HG03095 (cell line): ENCODE data around the gene TRIM74.
A peak's percentile ranks its signal among the peaks of the same experiment; 100 is the strongest.
"Not testable (repeated sequence)": the region's sequence is repeated elsewhere in the genome, so short reads cannot be mapped to it uniquely, and the experiment has no call there.

Experiments
- ATAC-seq: cut with Tn5 transposase; IDR thresholded peaks from one replicate; pipeline ENCODE4 v1.9.1; 2021; ENCODE audit warnings: moderate library complexity; ENCODE audit not compliant: unreplicated experiment

The TRIM74 gene

DNA sequence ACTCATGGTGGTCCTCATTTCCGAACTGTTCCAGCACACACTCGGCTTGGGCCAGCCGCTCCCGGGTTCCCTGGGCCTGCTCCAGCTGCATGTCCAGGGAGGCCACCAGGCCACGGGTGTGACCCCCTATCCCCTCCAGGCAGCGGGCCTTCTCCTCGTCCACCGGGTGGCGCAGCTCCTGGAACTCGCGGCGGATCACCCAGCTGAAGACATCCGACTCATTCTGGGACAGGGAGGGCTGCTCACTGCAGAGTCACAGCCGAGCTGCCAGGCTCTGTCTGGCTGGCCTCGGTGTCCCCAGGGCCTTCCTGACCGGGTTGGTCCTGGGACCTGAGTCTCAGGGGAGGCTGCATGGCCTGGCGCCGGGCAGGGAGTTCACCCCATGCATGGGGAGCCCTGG, 9.2 kb downstream of the TRIM74 start:
- not testable (repeated sequence) for ATAC-seq

DNA sequence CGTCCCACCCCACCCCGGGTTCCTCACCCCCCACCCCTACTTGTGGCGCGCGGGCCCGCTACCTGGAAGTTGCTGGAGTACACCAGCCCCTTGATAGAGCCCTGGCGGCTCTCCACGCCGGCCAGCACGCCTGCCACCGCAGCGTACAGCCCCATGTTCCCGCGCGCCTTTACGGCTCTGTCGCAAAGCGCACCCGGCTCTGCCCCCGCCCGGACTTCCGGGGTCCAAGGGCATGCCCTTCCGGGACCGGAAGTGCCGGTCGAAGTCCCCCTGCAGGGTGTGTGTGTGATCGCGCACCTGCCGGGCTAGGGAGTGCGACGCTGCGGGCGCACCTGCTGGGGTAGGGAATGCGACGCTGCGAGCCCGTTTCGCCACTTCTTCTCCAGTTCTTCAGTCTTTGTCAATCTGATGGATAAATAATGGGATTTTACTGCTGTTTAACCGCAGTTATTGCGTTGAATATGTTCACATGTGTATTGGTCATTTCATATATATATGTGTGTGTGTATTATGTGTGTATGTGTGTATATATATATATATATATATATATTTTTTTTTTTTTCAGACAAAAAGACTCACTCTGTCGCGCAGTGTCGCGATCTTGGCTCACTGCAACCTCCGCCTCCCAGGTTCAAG, 14.6 kb downstream of the TRIM74 start:
- ATAC-seq = peak; percentile 92

DNA sequence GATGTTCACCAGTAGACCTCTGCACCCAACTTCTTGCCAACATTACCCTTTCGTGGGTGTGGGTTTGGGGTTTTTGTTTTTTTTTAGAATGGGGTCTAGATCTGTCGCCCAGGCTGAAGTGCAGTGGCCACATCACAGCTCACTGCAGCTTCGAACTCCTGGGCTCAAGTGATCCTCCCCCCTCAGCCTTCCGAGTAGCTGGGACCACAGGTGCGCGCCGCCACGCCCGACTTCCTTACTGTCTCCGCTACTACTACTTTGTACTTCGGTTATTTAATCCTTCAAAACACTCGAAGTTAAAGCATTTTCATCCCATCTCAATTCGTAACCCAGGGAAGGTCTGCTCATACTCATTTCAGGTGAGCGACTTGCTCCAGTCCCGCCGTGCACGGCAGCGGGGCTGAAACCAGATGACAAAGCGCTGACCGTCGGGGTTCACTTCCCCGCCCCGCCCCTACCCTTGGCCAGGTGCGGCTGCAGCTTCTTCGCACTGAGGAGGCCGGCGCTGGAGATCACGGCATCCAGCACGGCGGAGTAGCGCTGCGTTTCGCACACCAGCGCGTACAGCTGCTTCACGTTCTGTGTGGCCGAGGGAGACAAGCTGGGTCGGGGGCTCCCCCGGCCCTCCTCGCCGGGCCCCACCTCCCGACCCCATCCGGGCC, 15.2 kb downstream of the TRIM74 start:
- peak; percentile 45 for ATAC-seq

DNA sequence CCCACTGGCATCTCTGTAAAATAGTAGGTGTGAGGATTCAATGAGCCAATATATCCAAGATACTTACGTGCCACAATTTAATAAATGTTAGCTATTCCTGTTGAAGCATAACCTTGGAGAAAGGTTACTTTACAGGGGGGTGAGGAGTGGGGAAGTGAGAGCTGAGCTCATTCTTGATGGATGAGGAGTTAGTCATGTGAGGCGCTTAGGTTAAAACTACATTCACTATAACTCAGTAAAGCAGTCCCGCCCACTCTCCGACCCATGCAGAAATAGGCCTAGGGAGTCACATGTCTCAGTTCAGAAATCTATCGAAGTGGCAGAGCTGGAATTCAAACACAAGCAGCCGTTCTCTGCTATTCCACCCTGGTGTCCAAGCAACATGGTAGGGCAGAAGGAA, 18.8 kb downstream of the TRIM74 start:
- not testable (repeated sequence) for ATAC-seq

DNA sequence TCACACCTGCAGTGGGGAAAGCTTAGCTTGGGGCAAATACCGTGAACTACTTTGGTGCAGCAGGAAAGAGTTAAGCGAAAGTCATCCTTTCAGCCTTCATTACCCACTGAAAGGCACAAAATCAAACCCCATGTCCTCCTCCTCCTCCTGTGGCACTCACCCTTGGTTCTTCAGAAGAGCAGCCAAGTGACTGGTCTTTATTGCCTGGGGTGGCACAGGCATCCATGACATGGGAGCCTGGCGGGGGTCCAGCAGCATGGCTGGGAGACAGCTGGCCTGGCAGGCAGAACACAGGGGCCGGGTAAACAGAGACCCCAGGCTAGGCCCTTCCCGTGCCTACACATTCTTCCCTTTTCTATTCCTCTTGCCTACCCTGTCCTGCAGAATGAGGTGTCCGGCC, 19.6 kb downstream of the TRIM74 start:
- ATAC-seq = not testable (repeated sequence)

DNA sequence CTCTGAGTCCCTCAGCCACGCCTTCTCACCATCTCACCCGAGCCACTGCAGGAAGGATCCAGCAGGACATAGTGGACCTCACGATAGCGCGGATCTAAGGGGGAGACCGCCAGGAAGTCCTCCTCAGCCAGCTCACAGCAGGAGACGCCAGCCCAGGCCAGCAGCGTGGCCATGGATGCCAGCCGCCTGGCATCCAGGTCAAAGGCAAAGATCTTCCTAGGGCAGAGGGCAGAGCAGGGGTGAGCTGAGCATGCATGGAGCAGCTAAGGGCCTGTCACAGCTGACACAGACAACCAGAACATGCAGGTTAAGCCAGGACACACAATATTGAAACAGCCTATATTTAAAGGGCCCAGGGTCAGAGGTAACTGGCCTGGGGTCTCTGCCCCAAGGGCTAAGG, 20.0 kb downstream of the TRIM74 start:
- not testable (repeated sequence) for ATAC-seq

DNA sequence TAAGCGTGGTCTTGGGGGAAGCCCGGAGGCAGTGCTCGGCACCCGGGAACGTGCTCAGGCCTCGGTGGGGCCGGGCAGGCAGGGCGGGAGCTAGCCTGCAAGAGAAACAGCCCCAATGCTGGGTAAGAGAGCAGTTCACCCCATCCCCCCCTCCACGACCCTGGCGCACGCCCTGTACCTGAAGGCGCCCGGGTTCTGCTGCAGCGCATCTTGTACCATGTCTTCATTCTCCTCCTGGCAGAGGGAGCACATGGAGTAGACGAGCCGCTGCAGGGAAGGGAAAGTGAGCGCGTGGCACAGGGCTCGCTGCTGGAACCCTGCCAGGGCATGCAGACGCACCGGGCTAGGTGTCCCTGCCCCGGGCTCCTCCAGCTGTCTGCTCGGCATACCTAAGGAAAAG, 20.6 kb downstream of the TRIM74 start:
- not testable (repeated sequence) for ATAC-seq

DNA sequence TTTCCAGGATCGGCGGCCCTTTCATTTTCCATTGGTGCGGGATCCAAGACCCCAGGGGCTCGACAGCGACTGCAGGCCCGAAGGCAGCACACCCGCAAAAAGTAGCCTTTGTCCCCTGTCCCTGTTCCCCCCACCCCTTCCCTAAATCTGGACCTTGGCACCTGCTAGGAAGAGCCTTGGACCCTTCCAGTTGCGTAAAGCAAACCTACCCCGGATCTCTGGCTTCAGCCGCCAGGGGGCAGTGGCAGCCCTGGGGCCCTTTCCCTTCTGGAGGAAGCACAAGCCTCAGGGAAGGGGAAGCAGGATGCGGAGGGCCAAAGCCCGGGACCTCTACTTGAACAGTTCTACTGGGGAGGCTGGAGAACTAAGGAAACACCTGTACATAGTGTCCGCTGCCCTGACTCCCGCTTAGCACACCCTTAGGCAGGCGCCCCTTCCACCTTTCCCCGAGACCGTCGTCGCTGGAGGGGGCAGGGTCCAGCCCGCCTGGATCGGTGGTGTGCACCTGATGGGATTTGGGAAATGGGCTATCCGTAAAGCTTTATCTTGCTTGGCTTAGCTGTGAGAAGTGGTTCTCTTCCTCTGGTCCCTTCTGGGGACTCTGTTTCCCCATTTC, 23.0 kb downstream of the TRIM74 start:
- not testable (repeated sequence) for ATAC-seq

DNA sequence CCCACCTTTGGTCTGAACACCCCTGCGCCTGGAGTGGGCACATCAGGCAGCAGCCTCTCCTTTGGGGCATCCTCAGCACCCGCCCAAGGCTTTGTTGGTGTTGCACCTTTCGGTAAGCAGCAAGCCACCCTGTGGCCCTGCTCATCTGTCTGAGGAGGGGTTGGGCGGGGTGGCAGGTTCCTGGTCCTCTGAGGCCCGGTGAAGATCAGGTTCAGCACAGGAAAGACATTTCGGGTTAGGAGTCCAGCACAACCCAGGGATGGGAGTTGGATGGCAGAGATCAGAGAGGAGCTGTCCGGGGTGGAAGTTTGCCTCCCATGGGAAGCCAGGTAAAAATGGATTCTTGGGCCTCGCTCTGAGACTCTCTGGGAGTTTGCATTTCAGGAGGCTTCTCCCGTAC, 23.7 kb downstream of the TRIM74 start:
- not testable (repeated sequence) for ATAC-seq

DNA sequence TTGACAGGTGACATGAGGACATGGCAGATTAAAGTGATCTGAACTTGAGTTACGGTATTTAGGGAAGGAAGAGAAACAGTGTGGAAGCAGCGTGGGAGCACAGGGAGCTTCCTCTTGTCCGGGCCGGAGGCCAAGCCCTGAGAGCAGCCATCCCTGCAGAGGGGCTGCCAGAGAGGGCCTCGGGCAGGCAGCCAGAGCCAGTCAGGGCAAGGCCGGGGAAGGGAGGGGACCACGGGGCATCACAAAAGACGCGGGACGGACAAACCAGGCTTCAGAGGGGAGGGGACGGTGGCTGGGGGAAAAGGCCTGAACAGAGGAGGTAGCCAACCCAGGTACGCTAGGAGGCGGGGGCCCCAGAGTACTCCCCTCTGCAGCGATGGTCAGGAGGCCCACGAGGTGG, 24.3 kb downstream of the TRIM74 start:
- not testable (repeated sequence) for ATAC-seq

DNA sequence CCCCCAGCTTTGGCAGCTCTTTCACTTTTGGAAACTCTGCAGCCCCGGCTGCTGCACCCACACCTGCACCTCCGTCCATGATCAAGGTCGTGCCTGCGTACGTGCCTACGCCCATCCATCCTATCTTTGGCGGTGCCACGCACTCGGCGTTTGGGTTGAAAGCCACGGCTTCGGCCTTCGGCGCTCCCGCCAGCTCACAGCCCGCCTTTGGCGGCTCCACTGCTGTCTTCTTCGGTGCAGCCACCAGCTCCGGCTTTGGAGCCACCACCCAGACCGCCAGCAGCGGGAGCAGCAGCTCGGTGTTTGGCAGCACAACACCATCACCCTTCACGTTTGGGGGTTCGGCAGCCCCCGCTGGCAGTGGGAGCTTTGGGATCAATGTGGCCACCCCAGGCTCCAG, 26.3 kb downstream of the TRIM74 start:
- ATAC-seq = not testable (repeated sequence)

DNA sequence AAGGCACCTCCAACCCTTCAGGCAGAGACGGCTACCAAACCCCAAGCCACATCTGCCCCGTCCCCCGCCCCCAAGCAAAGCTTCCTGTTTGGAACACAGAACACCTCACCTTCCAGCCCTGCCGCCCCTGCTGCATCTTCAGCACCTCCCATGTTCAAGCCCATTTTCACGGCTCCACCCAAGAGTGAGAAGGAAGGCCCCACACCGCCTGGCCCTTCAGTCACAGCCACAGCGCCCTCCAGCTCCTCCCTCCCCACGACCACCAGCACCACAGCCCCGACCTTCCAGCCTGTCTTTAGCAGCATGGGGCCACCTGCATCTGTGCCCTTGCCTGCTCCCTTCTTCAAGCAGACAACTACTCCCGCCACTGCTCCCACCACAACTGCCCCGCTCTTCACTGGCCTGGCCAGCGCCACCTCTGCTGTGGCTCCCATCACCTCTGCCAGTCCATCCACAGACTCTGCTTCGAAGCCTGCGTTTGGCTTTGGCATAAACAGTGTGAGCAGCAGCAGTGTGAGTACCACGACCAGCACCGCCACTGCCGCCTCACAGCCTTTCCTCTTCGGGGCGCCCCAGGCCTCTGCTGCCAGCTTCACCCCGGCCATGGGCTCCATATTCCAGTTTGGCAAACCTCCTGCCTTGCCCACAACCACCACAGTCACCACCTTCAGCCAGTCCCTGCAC, 27.1 kb downstream of the TRIM74 start:
- ATAC-seq = not testable (repeated sequence)

DNA sequence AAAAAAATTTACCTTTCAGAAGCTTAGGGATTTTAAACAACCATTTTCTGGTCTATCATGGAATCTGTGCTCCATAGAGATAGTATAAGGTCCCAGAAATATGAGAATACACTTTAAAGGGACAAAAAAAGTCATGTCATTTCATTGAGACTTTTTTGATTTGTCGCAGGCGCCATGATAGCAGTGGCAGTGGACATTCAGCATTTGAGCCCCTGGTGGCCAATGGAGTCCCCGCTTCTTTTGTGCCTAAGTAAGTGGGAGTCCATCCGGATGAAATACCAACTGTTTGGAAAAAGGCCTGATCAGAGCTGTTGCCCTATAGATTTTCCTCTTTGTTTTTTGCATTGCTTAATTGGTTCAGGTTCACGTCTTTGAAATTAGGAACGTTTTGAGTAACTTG, 41.0 kb downstream of the TRIM74 start:
- ATAC-seq = not testable (repeated sequence)

DNA sequence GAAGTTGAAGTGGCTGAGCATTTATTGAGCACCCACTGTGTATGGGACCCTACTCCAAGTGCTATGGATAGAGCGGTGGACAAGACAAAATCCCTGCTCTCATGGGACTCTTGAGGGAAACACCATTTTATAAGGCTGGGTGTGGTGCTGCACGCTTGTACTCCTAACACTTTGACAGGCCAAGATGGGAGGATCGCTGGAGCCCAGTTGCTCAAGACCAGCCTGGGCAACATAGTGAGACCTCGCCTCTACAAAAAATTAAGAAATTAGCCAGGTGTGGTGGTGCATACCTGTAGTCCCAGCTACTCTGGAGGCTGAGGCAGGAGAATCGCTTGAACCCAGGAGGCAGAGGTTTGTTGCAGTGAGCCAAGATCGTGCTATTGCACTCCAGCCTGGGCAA, 41.5 kb downstream of the TRIM74 start:
- ATAC-seq = not testable (repeated sequence)

DNA sequence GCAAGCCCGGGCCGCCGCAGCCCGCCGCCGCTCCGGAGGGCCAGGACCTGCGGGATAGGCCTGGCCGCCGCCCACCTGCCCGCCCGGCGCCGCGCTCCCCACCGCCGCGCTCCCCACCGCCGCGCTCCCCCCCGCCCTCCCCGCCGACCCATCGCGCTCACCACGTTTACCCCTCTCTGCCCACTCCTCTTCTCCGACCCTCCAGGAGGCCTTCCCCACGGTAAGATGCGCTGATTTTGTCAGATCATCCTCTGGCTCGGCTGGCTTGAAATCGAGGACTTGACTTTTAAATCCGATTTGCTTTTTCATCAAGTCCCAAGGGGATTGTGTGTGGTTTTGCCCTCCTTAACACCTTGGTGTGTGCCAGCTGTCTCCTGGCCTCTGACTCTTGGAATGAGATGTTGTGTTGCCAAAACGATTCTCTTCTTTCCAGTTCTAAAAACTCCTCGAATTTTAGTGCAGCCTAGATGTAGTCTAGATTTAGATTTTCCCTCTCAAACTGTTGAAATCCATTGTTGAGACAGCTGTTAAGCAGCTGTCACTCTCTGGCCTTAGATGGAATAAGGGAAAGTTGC, 43.6 kb downstream of the TRIM74 start:
- ATAC-seq = no peak

DNA sequence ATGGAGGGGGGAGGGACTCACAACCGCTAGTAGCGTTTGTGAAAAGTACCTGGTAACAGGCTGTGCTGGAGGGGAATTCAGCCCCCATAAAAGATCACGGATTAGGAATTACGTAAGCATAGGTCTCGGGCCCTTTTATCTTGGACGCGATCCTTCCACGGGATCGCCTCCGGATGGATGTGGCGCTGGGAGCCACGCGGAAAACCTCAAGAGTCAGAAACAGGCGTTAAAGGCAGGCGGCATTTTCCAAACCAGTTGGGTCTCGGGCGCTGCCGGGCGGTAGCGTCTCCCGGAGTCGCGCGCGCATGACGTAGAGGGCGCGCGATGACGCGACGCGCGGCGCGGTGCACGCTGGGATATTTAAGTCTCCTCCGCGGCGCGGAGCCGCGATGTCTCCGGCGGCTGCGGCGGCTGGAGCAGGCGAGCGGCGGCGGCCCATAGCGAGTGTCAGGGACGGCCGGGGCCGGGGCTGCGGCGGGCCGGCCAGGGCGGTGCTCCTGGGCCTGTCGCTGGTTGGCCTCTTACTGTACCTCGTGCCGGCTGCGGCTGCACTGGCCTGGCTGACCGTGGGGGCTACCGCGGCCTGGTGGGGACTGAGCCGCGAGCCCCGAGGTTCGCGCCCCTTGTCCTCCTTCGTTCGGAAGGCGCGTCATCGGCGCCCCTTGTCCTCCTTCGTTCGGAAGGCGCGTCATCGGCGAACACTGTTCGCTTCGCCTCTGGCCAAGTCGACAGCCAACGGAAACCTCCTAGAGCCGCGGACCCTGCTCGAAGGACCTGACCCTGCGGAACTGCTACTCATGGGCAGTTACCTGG, 44.3 kb downstream of the TRIM74 start, which contains the start of gene POM121:
Gene POM121, plus strand, starts transcription at position 363 of the 813 bp plus-strand sequence. Its CDS starts 27 bp downstream, at position 390.
- ATAC-seq = peak; percentile 78

DNA sequence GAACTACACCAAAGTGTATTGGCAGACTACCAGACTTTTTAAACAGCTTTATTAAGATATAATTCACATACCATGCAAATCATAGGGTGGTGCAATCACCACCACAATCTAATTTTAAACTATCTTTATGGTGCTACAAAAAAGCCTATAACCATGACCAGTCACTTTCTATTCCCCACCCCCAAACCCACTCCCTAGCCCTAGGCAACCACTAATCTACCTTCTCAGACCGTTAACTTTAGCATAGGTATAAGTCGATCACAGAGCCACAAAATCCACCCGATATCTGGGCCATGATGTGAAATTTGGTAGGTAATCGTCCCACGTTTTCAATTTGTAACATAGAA, 44.9 kb downstream of the TRIM74 start:
- ATAC-seq = peak; percentile 10

DNA sequence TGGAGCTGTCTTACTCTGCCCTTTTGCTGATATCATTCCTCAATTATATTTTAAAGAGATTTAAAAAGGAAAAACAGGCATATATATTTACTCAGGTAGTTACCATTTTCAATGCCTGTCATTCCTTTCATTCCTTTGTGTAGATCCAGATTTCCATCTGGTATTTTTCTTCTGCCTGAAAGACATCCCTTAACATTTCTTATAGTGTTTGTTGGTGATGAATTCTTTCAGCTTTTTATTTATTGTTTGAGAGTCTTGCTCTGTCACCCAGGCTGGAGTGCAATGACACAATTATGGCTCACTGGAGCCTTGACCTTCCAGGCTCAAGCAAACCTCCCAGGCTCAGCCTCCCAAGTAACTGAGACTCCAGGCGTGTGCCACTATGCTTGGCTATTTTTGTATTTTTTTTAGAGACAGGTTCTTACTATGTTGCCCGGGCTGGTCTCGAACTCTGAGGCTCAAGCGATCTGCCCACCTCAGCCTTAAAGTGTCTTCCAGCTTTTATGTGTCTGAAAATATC, 50.0 kb downstream of the TRIM74 start:
- ATAC-seq = no peak

DNA sequence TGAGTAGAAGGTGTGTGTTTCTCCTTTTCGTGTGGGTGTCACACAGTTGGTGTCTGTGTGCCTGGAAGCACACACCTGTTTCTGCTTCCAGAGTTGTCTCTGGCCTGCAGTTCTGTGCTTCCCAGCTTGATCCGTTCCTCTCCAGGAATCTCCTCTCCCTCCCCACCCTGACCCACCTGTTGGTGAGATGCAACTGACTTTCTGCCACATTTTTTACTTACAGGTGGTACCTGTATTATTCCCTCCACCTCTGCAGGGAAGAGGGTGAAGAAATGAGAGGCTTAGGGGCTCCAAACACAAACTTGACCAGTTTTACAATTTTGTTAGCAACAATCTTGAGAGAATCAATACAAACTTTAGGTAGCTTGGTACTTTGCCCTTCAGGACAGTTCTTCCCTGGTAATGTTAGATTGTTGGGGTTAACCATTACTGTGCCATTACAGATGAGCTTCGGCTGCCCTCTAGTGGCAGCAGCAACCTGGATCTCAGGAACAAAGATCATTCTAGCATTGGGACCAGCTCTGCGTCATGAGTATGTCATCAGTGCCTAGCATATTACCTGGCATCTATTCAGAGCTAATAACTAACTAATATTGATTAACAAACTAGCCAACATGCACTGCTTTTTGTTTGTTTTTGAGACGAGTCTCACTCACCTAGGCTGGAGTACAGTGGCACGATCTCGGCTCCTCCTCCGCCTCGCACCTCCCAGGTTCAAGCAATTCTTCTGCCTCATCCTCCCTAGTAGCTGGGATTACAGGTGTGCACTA, 54.3 kb downstream of the TRIM74 start:
- ATAC-seq = peak; percentile 61
